B cell (primary cell): Measurements from ENCODE around the gene GPR158. TPM values are rescaled to one million over a fixed set of nuclear protein-coding genes. Genes with fewer than 3 reads are reported as not detected.

Source experiments
- ATAC-seq: fragments of 200-7000 bp; cut with Tn5 transposase; one replicate; pipeline ENCODE4 v1.10.0; 2021; ENCODE audit warnings: low read depth, mild to moderate bottlenecking, moderate number of reproducible peaks, moderate library complexity
- CTCF ChIA-PET: fragments of 350-600 bp; sonication (Branson Sonifier 250); formaldehyde crosslinking; loops from one replicate; lab custom pipeline; 2021; ENCODE audit warnings: antibody characterized with exemption, inconsistent platforms; lab: Charles Lee
- POLR2A ChIA-PET: fragments of 350-600 bp; sonication (Branson Sonifier 250); formaldehyde crosslinking; loops from one replicate; lab custom pipeline; 2021; ENCODE audit warnings: antibody characterized with exemption; lab: Charles Lee
- DNase-seq: peaks from one replicate; pipeline ENCODE4 v3.0.0; 2013
- H2AFZ ChIP-seq: 2 replicates; pipeline ENCODE4 v1.6.1; 2012; ENCODE audit warnings: mild to moderate bottlenecking, low read depth, low read length; ENCODE audit not compliant: insufficient read depth, poor library complexity, severe bottlenecking
- H3K27ac ChIP-seq, 2 donors: 1 replicate in 1 of 2; 2 replicates in 1 of 2; pipeline ENCODE4 v1.5.1; 2012 to 2013; ENCODE audit warnings: low read length in 2 of 2, mild to moderate bottlenecking in 2 of 2, moderate library complexity in 1 of 2
- H3K27me3 ChIP-seq, 4 experiments: fragments of 200-600 bp in 1 of 4; sonication (generic) in 1 of 4; replicated peaks in 1 of 4; 1 replicate in 2 of 4; 2 replicates in 2 of 4; pipeline versions ENCODE4 v1.6.1 to v1.7.0; 2013 to 2016; ENCODE audit warnings: low read length in 3 of 4, mild to moderate bottlenecking in 2 of 4, mixed read lengths in 1 of 4, moderate library complexity in 1 of 4; ENCODE audit not compliant: insufficient read depth in 4 of 4, control insufficient read depth in 3 of 4; ENCODE audit errors: control extremely low read depth in 1 of 4
- H3K36me3 ChIP-seq, 2 experiments: replicated peaks in 1 of 2; 1 replicate in 1 of 2; 2 replicates in 1 of 2; pipeline versions ENCODE4 v1.6.1 to v1.7.1; 2013; ENCODE audit warnings: low read length in 1 of 2; ENCODE audit not compliant: insufficient read depth in 2 of 2, control insufficient read depth in 1 of 2; ENCODE audit errors: control extremely low read depth in 1 of 2, extremely low read depth in 1 of 2
- H3K4me1 ChIP-seq, 2 donors: fragments of 200-600 bp in 1 of 2; sonication (generic) in 1 of 2; 1 replicate in 1 of 2; 2 replicates in 1 of 2; pipeline versions ENCODE4 v1.5.1 to v1.6.1; 2013 to 2017; ENCODE audit warnings: low read length in 2 of 2; ENCODE audit not compliant: control insufficient read depth in 2 of 2, insufficient read depth in 2 of 2
- H3K4me2 ChIP-seq: replicated peaks from 2 replicates; pipeline ENCODE3; 2012; ENCODE audit warnings: mild to moderate bottlenecking, low read depth, low read length; ENCODE audit not compliant: poor library complexity, severe bottlenecking
- H3K4me3 ChIP-seq, 5 experiments: fragments of 200-600 bp in 1 of 5; sonication (generic) in 1 of 5; 1 replicate in 3 of 5; 2 replicates in 2 of 5; pipeline versions ENCODE4 v1.5.1 to v1.7.0; 2011 to 2016; ENCODE audit warnings: low read length in 4 of 5, mild to moderate bottlenecking in 4 of 5, low read depth in 2 of 5, control low read depth in 1 of 5, moderate library complexity in 1 of 5; ENCODE audit not compliant: insufficient read depth in 1 of 5; ENCODE audit errors: control extremely low read depth in 1 of 5, extremely low read depth in 1 of 5
- H3K79me2 ChIP-seq: fragments of 200-600 bp; sonication (generic); one replicate; pipeline ENCODE4 v1.6.0; 2016; ENCODE audit warnings: low read length; ENCODE audit not compliant: control insufficient read depth, insufficient read depth
- H3K9ac ChIP-seq: fragments of 200-600 bp; sonication (generic); 2 replicates; pipeline ENCODE4 v1.6.1; 2017; ENCODE audit warnings: mild to moderate bottlenecking, low read length, moderate library complexity
- H3K9me3 ChIP-seq, 3 donors: one replicate each; pipeline versions ENCODE4 v1.6.1 to v1.7.1; 2013; ENCODE audit warnings: low read length in 2 of 3; ENCODE audit not compliant: control insufficient read depth in 2 of 3, insufficient read depth in 1 of 3; ENCODE audit errors: control extremely low read depth in 1 of 3
- H4K20me1 ChIP-seq: 2 replicates; pipeline ENCODE4 v1.6.0; 2012; ENCODE audit warnings: mild to moderate bottlenecking, low read length; ENCODE audit not compliant: insufficient read depth, control insufficient read depth, poor library complexity, severe bottlenecking
- H3K27ac Mint-ChIP-seq: one replicate; pipeline ENCODE4 v1.8.0; 2021; ENCODE audit warnings: mixed read lengths
- H3K27me3 Mint-ChIP-seq: one replicate; pipeline ENCODE4 v1.8.0; 2021; ENCODE audit warnings: mixed read lengths
- H3K4me1 Mint-ChIP-seq: one replicate; pipeline ENCODE4 v1.8.0; 2021; ENCODE audit warnings: mixed read lengths
- H3K4me3 Mint-ChIP-seq: one replicate; pipeline ENCODE4 v1.8.0; 2021; ENCODE audit warnings: mixed read lengths
- H3K9me3 Mint-ChIP-seq: one replicate; pipeline ENCODE4 v1.8.0; 2022; ENCODE audit warnings: mixed read lengths; ENCODE audit not compliant: insufficient read depth
- EZH2 ChIP-seq: IDR thresholded peaks from 2 replicates; pipeline ENCODE4 v1.6.1; 2012; ENCODE audit warnings: borderline replicate concordance, low read depth, mild to moderate bottlenecking, moderate library complexity, low read length; ENCODE audit not compliant: insufficient read depth, poor library complexity, severe bottlenecking
- WGBS: methylation state at CpG from one replicate; pipeline ENCODE4 v1.1.5; 2013; ENCODE audit warnings: missing lambda C conversion rate; ENCODE audit not compliant: insufficient coverage; 5-methylcytosine and 5-hydroxymethylcytosine counted together
- intact Hi-C: fragments of 100-400 bp; cut with micrococcal nuclease; formaldehyde crosslinking; loops from one replicate; pipeline ENCODE4 v1.10.0; 2022
- polyA plus RNA-seq: library from polyadenylated mRNA; depleted of rRNA; stranded (reverse); fragments of >200 nt; gene quantifications from 2 replicates; pipeline ENCODE4 v1.2.3, GENCODE V29; 2012
- total RNA-seq, 2 donors: library from RNA; stranded (reverse); fragments of 120-200 nt in 1 of 2; gene quantifications; 1 replicate in 1 of 2; 2 replicates in 1 of 2; pipeline versions ENCODE4 v1.2.3 to v1.2.4, GENCODE V29; 2013 to 2022
- TF ChIP-seq, protein P1 (sequence below): fragments of 200-600 bp; IDR thresholded peaks from one replicate; pipeline ENCODE4 v1.8.0; 2022; ENCODE audit warnings: antibody characterized with exemption, mild to moderate bottlenecking

Gene GPR158
- total and polyA plus RNA-seq, 2 donors (not counting 1 experiment from before 2014, with no cell fraction given): not detected

- Mint-ChIP-seq H3K27me3 (no peaks in the 10 kb centered on the region), H3K27ac (no peak overlapping the region), H3K9me3 (no peaks in the 10 kb centered on the region), H3K4me1 (no peaks in the 10 kb centered on the region), H3K4me3 (no peak overlapping the region)
- ChIA-PET POLR2A (no interaction called here), CTCF (no interaction called here)
- DNase-seq (no peak), ATAC-seq (no peak)
- no peak overlapping the region for H3K4me3 ChIP-seq
- H4K20me1 ChIP-seq: no peaks in the 10 kb centered on the region
- no peak overlapping the region for H3K27ac ChIP-seq
- TF ChIP-seq, protein P1, sequence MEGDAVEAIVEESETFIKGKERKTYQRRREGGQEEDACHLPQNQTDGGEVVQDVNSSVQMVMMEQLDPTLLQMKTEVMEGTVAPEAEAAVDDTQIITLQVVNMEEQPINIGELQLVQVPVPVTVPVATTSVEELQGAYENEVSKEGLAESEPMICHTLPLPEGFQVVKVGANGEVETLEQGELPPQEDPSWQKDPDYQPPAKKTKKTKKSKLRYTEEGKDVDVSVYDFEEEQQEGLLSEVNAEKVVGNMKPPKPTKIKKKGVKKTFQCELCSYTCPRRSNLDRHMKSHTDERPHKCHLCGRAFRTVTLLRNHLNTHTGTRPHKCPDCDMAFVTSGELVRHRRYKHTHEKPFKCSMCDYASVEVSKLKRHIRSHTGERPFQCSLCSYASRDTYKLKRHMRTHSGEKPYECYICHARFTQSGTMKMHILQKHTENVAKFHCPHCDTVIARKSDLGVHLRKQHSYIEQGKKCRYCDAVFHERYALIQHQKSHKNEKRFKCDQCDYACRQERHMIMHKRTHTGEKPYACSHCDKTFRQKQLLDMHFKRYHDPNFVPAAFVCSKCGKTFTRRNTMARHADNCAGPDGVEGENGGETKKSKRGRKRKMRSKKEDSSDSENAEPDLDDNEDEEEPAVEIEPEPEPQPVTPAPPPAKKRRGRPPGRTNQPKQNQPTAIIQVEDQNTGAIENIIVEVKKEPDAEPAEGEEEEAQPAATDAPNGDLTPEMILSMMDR: no peak
- TF ChIP-seq EZH2: no peak
- no peak overlapping the region for H2AFZ ChIP-seq
- no peak overlapping the region for H3K9ac ChIP-seq
- no peaks in the 10 kb centered on the region for H3K79me2 ChIP-seq
- no peaks in the 10 kb centered on the region for H3K27me3 ChIP-seq
- no peak overlapping the region for H3K4me2 ChIP-seq
- 80% methylated on average over 1 of the region's 2 CpGs for WGBS
- no peaks in the 10 kb centered on the region for H3K4me1 ChIP-seq
- no peaks in the 10 kb centered on the region for H3K36me3 ChIP-seq
- no peaks in the 10 kb centered on the region for H3K9me3 ChIP-seq
- intact Hi-C loops: no loop called here
These were observed 159.6 kb downstream of the GPR158 start for GRCh38 chr10:25334445-25334844.

- Histone ChIP-seq H3K4me1 (no peaks in the 10 kb centered on the region), H3K79me2 (no peaks in the 10 kb centered on the region), H4K20me1 (no peaks in the 10 kb centered on the region), H3K4me2 (no peak overlapping the region), H2AFZ (no peak overlapping the region), H3K9me3 (no peaks in the 10 kb centered on the region), H3K9ac (no peak overlapping the region), H3K27ac (no peak overlapping the region), H3K4me3 (no peak overlapping the region), H3K27me3 (no peaks in the 10 kb centered on the region), H3K36me3 (no peaks in the 10 kb centered on the region)
- H3K9me3 Mint-ChIP-seq: no peaks in the 10 kb centered on the region
- no peak for DNase-seq
- TF ChIP-seq, protein P1: no peak
- no peak for TF ChIP-seq EZH2
- ChIA-PET CTCF (no interaction called here), POLR2A (no interaction called here)
- no peak overlapping the region for H3K4me3 Mint-ChIP-seq
- H3K4me1 Mint-ChIP-seq: no peaks in the 10 kb centered on the region
- no peak overlapping the region for H3K27ac Mint-ChIP-seq
- intact Hi-C loops: no loop called here
- H3K27me3 Mint-ChIP-seq: no peaks in the 10 kb centered on the region
- no peak for ATAC-seq
These were observed 161.5 kb downstream of the GPR158 start for GRCh38 chr10:25336330-25336729.
